NB4 (cell line): ENCODE data around the gene LCTL.

Experiments used
- CTCF ChIP-seq: IDR thresholded peaks from one replicate; pipeline ENCODE4 v1.5.1; 2012; ENCODE audit warnings: low read depth, low read length
- MAX ChIP-seq: IDR thresholded peaks from 2 replicates; pipeline ENCODE4 v1.6.1; 2011; ENCODE audit warnings: low read depth, low read length

GRCh38 chr15:66503780-66504562 lies 61.8 kb downstream of the LCTL start:
- peak; percentile 83 for TF ChIP-seq MAX
- TF ChIP-seq CTCF, result no peak
